ENCODE results near the gene MCUB. TPM values are rescaled to one million over a fixed set of nuclear protein-coding genes. Genes with fewer than 3 reads are reported as not detected.
A peak's percentile ranks its signal among the peaks of the same experiment; 100 is the strongest.

Gene MCUB
- total and polyA plus RNA-seq, 9 of the 15 experiments (the other 6 are each of a cell fraction or from before 2014, with no cell fraction given) = 1.4 to 21.5 (median 5.4) TPM

DNA sequence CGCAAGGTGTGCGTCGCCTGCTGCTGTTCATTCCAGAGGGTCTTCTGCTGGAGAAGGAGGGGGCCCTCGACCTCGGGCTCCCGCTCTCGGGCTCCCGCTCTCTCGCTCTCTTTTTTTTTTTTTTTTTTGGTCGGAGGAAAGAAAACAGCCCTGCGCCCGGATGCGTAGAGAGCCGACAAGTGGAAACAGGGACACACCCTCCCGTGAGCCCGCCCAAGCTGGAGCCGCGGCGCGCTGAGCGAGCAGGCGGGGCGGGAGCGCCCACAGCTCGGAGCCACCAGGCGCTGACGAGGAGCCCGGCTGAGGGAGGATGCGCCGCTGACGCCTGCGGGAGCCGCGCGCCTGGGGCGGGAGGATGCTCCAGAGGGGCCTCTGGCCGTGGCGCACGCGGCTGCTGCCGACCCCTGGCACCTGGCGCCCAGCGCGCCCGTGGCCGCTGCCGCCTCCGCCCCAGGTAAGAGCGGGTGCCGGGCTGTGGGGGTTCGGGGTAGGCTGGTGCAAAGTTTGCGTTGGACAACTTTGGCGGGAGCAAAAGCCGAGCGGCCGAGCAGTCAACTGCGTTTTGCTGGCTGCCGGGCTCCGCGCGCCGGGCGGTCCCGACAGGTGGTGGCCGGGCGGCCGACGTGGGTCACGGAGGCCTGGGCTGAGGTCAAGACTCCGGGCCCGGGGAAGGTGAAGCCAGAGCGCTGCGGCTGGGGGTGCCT lies at the start of gene MCUB (continued):
- TF ChIP-seq, protein P1, sequence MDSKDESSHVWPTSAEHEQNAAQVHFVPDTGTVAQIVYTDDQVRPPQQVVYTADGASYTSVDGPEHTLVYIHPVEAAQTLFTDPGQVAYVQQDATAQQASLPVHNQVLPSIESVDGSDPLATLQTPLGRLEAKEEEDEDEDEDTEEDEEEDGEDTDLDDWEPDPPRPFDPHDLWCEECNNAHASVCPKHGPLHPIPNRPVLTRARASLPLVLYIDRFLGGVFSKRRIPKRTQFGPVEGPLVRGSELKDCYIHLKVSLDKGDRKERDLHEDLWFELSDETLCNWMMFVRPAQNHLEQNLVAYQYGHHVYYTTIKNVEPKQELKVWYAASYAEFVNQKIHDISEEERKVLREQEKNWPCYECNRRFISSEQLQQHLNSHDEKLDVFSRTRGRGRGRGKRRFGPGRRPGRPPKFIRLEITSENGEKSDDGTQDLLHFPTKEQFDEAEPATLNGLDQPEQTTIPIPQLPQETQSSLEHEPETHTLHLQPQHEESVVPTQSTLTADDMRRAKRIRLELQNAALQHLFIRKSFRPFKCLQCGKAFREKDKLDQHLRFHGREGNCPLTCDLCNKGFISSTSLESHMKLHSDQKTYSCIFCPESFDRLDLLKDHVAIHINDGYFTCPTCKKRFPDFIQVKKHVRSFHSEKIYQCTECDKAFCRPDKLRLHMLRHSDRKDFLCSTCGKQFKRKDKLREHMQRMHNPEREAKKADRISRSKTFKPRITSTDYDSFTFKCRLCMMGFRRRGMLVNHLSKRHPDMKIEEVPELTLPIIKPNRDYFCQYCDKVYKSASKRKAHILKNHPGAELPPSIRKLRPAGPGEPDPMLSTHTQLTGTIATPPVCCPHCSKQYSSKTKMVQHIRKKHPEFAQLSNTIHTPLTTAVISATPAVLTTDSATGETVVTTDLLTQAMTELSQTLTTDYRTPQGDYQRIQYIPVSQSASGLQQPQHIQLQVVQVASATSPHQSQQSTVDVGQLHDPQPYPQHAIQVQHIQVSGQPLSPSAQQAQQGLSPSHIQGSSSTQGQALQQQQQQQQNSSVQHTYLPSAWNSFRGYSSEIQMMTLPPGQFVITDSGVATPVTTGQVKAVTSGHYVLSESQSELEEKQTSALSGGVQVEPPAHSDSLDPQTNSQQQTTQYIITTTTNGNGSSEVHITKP (IDR thresholded peaks at IDR 0.05; ENCODE audit: partially characterized antibody) = no peak
- no peak for TF ChIP-seq HNRNPH1 (optimal IDR thresholded peaks at IDR 0.05; ENCODE audit: low read depth, low read length)
- TF ChIP-seq, protein P2, sequence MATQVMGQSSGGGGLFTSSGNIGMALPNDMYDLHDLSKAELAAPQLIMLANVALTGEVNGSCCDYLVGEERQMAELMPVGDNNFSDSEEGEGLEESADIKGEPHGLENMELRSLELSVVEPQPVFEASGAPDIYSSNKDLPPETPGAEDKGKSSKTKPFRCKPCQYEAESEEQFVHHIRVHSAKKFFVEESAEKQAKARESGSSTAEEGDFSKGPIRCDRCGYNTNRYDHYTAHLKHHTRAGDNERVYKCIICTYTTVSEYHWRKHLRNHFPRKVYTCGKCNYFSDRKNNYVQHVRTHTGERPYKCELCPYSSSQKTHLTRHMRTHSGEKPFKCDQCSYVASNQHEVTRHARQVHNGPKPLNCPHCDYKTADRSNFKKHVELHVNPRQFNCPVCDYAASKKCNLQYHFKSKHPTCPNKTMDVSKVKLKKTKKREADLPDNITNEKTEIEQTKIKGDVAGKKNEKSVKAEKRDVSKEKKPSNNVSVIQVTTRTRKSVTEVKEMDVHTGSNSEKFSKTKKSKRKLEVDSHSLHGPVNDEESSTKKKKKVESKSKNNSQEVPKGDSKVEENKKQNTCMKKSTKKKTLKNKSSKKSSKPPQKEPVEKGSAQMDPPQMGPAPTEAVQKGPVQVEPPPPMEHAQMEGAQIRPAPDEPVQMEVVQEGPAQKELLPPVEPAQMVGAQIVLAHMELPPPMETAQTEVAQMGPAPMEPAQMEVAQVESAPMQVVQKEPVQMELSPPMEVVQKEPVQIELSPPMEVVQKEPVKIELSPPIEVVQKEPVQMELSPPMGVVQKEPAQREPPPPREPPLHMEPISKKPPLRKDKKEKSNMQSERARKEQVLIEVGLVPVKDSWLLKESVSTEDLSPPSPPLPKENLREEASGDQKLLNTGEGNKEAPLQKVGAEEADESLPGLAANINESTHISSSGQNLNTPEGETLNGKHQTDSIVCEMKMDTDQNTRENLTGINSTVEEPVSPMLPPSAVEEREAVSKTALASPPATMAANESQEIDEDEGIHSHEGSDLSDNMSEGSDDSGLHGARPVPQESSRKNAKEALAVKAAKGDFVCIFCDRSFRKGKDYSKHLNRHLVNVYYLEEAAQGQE (IDR thresholded peaks at IDR 0.05; ENCODE audit: borderline replicate concordance) = 0 out of 2 replicates have a peak, but pooled peaks have one; percentile 3
- TF ChIP-seq, protein P2 (CRISPR knock-in tag; IDR thresholded peaks at IDR 0.05; ENCODE audit: low read depth) = 0 out of 2 replicates have a peak, but pooled peaks have one; percentile 17
- TF ChIP-seq FUS (optimal IDR thresholded peaks at IDR 0.05; ENCODE audit: low read depth, low read length) = peak; percentile 49
- peak; percentile 93 for TF ChIP-seq CTBP1 (IDR thresholded peaks at IDR 0.05; ENCODE audit: borderline replicate concordance)
- no peak for TF ChIP-seq ATF1 (CRISPR knock-in tag; IDR thresholded peaks at IDR 0.05)
- TF ChIP-seq ATF1 (tag; IDR thresholded peaks at IDR 0.05) = peak; percentile 67
- peak in 1 of 2 experiments; percentile 48; a peak in 1 of 3 replicates for TF ChIP-seq CBX3 (IDR thresholded peaks at IDR 0.05; ENCODE audit: borderline replicate concordance in 1 of 2, low read length in 2 of 2)
- peak; percentile 85 for TF ChIP-seq CXXC5 (CRISPR knock-in tag; IDR thresholded peaks at IDR 0.05)
- 0 out of 2 replicates have a peak, but pooled peaks have one; percentile 29 for TF ChIP-seq HDAC8 (tag; IDR thresholded peaks at IDR 0.05)
- peak; percentile 15 to 22; a peak in 2 of 4 replicates for TF ChIP-seq NONO (IDR thresholded peaks at IDR 0.05; ENCODE audit: low read depth in 2 of 2, low read length in 1 of 2)
- 0 out of 2 replicates have a peak, but pooled peaks have one; percentile 26 for TF ChIP-seq E2F3 (CRISPR knock-in tag; IDR thresholded peaks at IDR 0.05)
- peak; percentile 53 for TF ChIP-seq RBBP5 (IDR thresholded peaks at IDR 0.05; ENCODE audit: borderline replicate concordance, insufficient read depth, low read length, poor library complexity, severe bottlenecking)
- TF ChIP-seq ZBTB7A (IDR thresholded peaks at IDR 0.05; ENCODE audit: borderline replicate concordance, control insufficient read depth, low read depth, low read length) = peak; percentile 18; the same call in 1 of the 2 replicates
- TF ChIP-seq L3MBTL2 (IDR thresholded peaks at IDR 0.05) = peak; percentile 68
